Mammary epithelial cell (primary cell): ENCODE results near the gene FAM89A.

Source experiments
- CTCF ChIP-seq, 2 donors: IDR thresholded peaks in 1 of 2; conservative IDR thresholded peaks in 1 of 2; 2 replicates each; pipeline ENCODE4 v1.5.1; 2011 to 2012; ENCODE audit warnings: inconsistent platforms in 2 of 2, low read length in 2 of 2, mild to moderate bottlenecking in 2 of 2, control low read depth in 1 of 2, low read depth in 1 of 2; ENCODE audit not compliant: insufficient read depth in 1 of 2; ENCODE audit errors: extremely low read depth in 1 of 2
- EZH2 ChIP-seq: IDR thresholded peaks from 2 replicates; pipeline ENCODE4 v1.6.1; 2012; ENCODE audit warnings: low read length, inconsistent platforms, borderline replicate concordance

GRCh38 chr1:231068762-231069161 lies 28.7 kb upstream of the FAM89A start:
- TF ChIP-seq CTCF (conservative IDR thresholded peaks at IDR 0.05 in 1 of 2, IDR thresholded peaks at IDR 0.05 in 1 of 2; ENCODE audit: extremely low read depth in 1 of 2, insufficient read depth in 1 of 2, low read depth in 1 of 2, low read length in 2 of 2): no peak
- no peak for TF ChIP-seq EZH2
